HG02571 (cell line): ENCODE measurements around the gene ASPG.

Experiments
- ATAC-seq: cut with Tn5 transposase; IDR thresholded peaks from one replicate; pipeline ENCODE4 v1.9.1; 2021; ENCODE audit warnings: mild to moderate bottlenecking, moderate library complexity; ENCODE audit not compliant: unreplicated experiment

The ASPG gene

GRCh38 chr14:104116288-104116755 is 30.8 kb downstream of the ASPG start:
- no peak for ATAC-seq

GRCh38 chr14:104116756-104117340 is 31.3 kb downstream of the ASPG start:
- ATAC-seq: no peak

GRCh38 chr14:104117341-104118005 is 32.0 kb downstream of the ASPG start:
- no peak for ATAC-seq

- ATAC-seq: no peak
Observed at GRCh38 chr14:104118006-104118844, 32.7 kb downstream of the ASPG start.

- no peak for ATAC-seq
Observed at GRCh38 chr14:104119119-104119487, 33.6 kb downstream of the ASPG start.

- ATAC-seq: no peak
Observed at GRCh38 chr14:104119488-104120251, 34.2 kb downstream of the ASPG start.

- no peak for ATAC-seq
Observed at GRCh38 chr14:104120281-104120741, 34.8 kb downstream of the ASPG start.

- ATAC-seq: no peak
Observed at GRCh38 chr14:104121142-104121541, 35.6 kb downstream of the ASPG start.

- no peak for ATAC-seq
Observed at GRCh38 chr14:104123879-104124278, 38.4 kb downstream of the ASPG start.

GRCh38 chr14:104125011-104125410 is 39.5 kb downstream of the ASPG start:
- no peak for ATAC-seq

- no peak for ATAC-seq
Observed at GRCh38 chr14:104126753-104127152, 41.3 kb downstream of the ASPG start.

GRCh38 chr14:104128981-104129380 is 43.5 kb downstream of the ASPG start:
- no peak for ATAC-seq

- no peak for ATAC-seq
Observed at GRCh38 chr14:104129556-104129955, 44.1 kb downstream of the ASPG start.

- ATAC-seq: no peak
Observed at GRCh38 chr14:104130974-104131651, 45.6 kb downstream of the ASPG start.

GRCh38 chr14:104131968-104132732 is 46.6 kb downstream of the ASPG start:
- ATAC-seq: no peak

- ATAC-seq: no peak
Observed at GRCh38 chr14:104132981-104133380, 47.5 kb downstream of the ASPG start.

- ATAC-seq: no peak
Observed at GRCh38 chr14:104133496-104133895, 48.0 kb downstream of the ASPG start.

GRCh38 chr14:104134061-104134965 is 48.8 kb downstream of the ASPG start:
- ATAC-seq: no peak
